HEK293 (cell line): ENCODE measurements around the gene REST.

Source experiments
- CTCF ChIA-PET: fragments of 350-600 bp; formaldehyde crosslinking; extraction: SDS; loops from one replicate; lab custom pipeline; 2021; ENCODE audit warnings: antibody characterized with exemption; lab: Yijun Ruan, JAX
- POLR2A ChIA-PET: fragments of 300-600 bp; formaldehyde crosslinking; extraction: SDS; loops from one replicate; lab custom pipeline; 2020; ENCODE audit warnings: antibody characterized with exemption, inconsistent platforms; lab: Yijun Ruan, JAX
- H3K27ac ChIP-seq: fragments of 200-500 bp; sonication (Bioruptor generic); 2 replicates; pipeline ENCODE4 v1.5.1; 2014; ENCODE audit warnings: low read depth, low read length, control low read depth, inconsistent platforms; ENCODE audit errors: extremely low read depth
- H3K36me3 ChIP-seq, 2 experiments: fragments of 200-500 bp in 1 of 2; sonication (Bioruptor generic) in 1 of 2; 1 replicate in 1 of 2; 2 replicates in 1 of 2; pipeline ENCODE4 v1.5.1; 2014 to 2017; ENCODE audit warnings: inconsistent platforms in 2 of 2, low read length in 2 of 2; ENCODE audit not compliant: control insufficient read depth in 2 of 2, insufficient read depth in 1 of 2
- H3K4me1 ChIP-seq: fragments of 200-500 bp; sonication (Bioruptor generic); 2 replicates; pipeline ENCODE4 v1.5.1; 2014; ENCODE audit warnings: mild to moderate bottlenecking, low read length, inconsistent platforms; ENCODE audit not compliant: control insufficient read depth, insufficient read depth
- H3K4me3 ChIP-seq: 2 replicates; pipeline ENCODE4 v1.5.1; 2011; ENCODE audit warnings: low read depth, mild to moderate bottlenecking, control low read depth, low read length, moderate library complexity
- H3K9me3 ChIP-seq: fragments of 200-500 bp; sonication (Bioruptor generic); 2 replicates; pipeline ENCODE4 v1.5.1; 2014; ENCODE audit warnings: low read depth, low read length, inconsistent platforms; ENCODE audit not compliant: control insufficient read depth, insufficient read depth
- GLI2 ChIP-seq: fragments of 450-650 bp; formaldehyde crosslinking; IDR thresholded peaks from 2 replicates; pipeline ENCODE4; 2017; ENCODE audit warnings: missing biosample characterization, missing genetic modification characterization, low read depth, borderline replicate concordance
- INSM2 ChIP-seq: fragments of 450-650 bp; formaldehyde crosslinking; IDR thresholded peaks from 2 replicates; pipeline ENCODE4 v1.5.1; 2016; ENCODE audit warnings: missing biosample characterization, missing genetic modification characterization
- SALL2 ChIP-seq: fragments of 450-650 bp; formaldehyde crosslinking; IDR thresholded peaks from 2 replicates; pipeline ENCODE4 v1.5.0; 2017; ENCODE audit warnings: missing biosample characterization, mild to moderate bottlenecking, missing genetic modification characterization, borderline replicate concordance
- ZBTB21 ChIP-seq: fragments of 450-650 bp; formaldehyde crosslinking; IDR thresholded peaks from 2 replicates; pipeline ENCODE4 v1.5.1; 2017; ENCODE audit warnings: missing biosample characterization, missing genetic modification characterization
- ZBTB6 ChIP-seq: fragments of 450-650 bp; formaldehyde crosslinking; IDR thresholded peaks from 2 replicates; pipeline ENCODE4 v1.5.1; 2017; ENCODE audit warnings: missing biosample characterization, missing genetic modification characterization
- ZEB2 ChIP-seq: fragments of 450-650 bp; formaldehyde crosslinking; IDR thresholded peaks from 2 replicates; pipeline ENCODE4 v1.5.1; 2016; ENCODE audit warnings: missing biosample characterization, missing genetic modification characterization
- ZFHX2 ChIP-seq: fragments of 450-650 bp; formaldehyde crosslinking; conservative IDR thresholded peaks from 2 replicates; pipeline ENCODE4 v1.5.1; 2016; ENCODE audit warnings: missing biosample characterization, missing genetic modification characterization
- ZNF132 ChIP-seq: fragments of 450-650 bp; formaldehyde crosslinking; IDR thresholded peaks from 2 replicates; pipeline ENCODE4 v1.5.1; 2017; ENCODE audit warnings: missing biosample characterization, missing genetic modification characterization, borderline replicate concordance
- ZNF214 ChIP-seq: fragments of 450-650 bp; formaldehyde crosslinking; IDR thresholded peaks from 2 replicates; pipeline ENCODE4 v1.5.1; 2017; ENCODE audit warnings: missing biosample characterization, mild to moderate bottlenecking, missing genetic modification characterization, borderline replicate concordance
- ZNF280D ChIP-seq: fragments of 450-650 bp; formaldehyde crosslinking; IDR thresholded peaks from 2 replicates; pipeline ENCODE4 v1.5.1; 2016; ENCODE audit warnings: missing biosample characterization, missing genetic modification characterization
- ZNF423 ChIP-seq: fragments of 450-650 bp; formaldehyde crosslinking; IDR thresholded peaks from 2 replicates; pipeline ENCODE4 v1.5.1; 2016; ENCODE audit warnings: missing biosample characterization, missing genetic modification characterization
- ZNF549 ChIP-seq: fragments of 450-650 bp; IDR thresholded peaks from 2 replicates; pipeline ENCODE4 v1.5.1; 2018; ENCODE audit warnings: missing biosample characterization, missing genetic modification characterization, mild to moderate bottlenecking, inconsistent platforms, moderate library complexity
- ZNF621 ChIP-seq: fragments of 450-650 bp; formaldehyde crosslinking; IDR thresholded peaks from 2 replicates; pipeline ENCODE4 v1.5.1; 2017; ENCODE audit warnings: missing biosample characterization, missing genetic modification characterization
- ZNF639 ChIP-seq: fragments of 450-650 bp; formaldehyde crosslinking; IDR thresholded peaks from 2 replicates; pipeline ENCODE4 v1.5.1; 2016; ENCODE audit warnings: missing biosample characterization, missing genetic modification characterization
- ZNF701 ChIP-seq: fragments of 450-650 bp; formaldehyde crosslinking; IDR thresholded peaks from 2 replicates; pipeline ENCODE4 v1.5.1; 2016; ENCODE audit warnings: missing biosample characterization, missing genetic modification characterization
- ZNF776 ChIP-seq: fragments of 450-650 bp; formaldehyde crosslinking; IDR thresholded peaks from 2 replicates; pipeline ENCODE4 v1.5.0; 2017; ENCODE audit warnings: missing biosample characterization, missing genetic modification characterization, borderline replicate concordance
- ZSCAN16 ChIP-seq: fragments of 450-650 bp; formaldehyde crosslinking; IDR thresholded peaks from 2 replicates; pipeline ENCODE4 v1.5.1; 2016; ENCODE audit warnings: missing biosample characterization, missing genetic modification characterization
- ZSCAN18 ChIP-seq: fragments of 450-650 bp; formaldehyde crosslinking; IDR thresholded peaks from 2 replicates; pipeline ENCODE4 v1.5.1; 2016; ENCODE audit warnings: missing biosample characterization, missing genetic modification characterization

The REST gene

GRCh38 chr4:56907489-56908205, at the start of gene REST (continued):
- TF ChIP-seq ZNF280D (tag by site-specific recombination) (no peak), ZBTB6 (no peak), ZNF701 (tag by site-specific recombination) (no peak), GLI2 (no peak)

GRCh38 chr4:56859841-56860240, 47.9 kb upstream of the REST start:
- TF ChIP-seq ZNF132 (tag by site-specific recombination) (no peak), ZEB2 (tag by site-specific recombination) (no peak)
- Histone ChIP-seq H3K4me1 (no peaks in the 10 kb centered on the region), H3K36me3 (no peaks in the 10 kb centered on the region), H3K9me3 (no peaks in the 10 kb centered on the region), H3K27ac (no peak overlapping the region), H3K4me3 (no peak overlapping the region)
- POLR2A ChIA-PET: interaction anchor here (0.5 kb wide), 1 partner anchor 88 kb away, joined by 3 read pairs; no protein-coding TSS in a partner anchor
- CTCF ChIA-PET: no interaction called here

GRCh38 chr4:56860781-56861180, 46.9 kb upstream of the REST start:
- no peak overlapping the region for H3K27ac ChIP-seq
- no peaks in the 10 kb centered on the region for H3K4me1 ChIP-seq
- CTCF ChIA-PET: interaction anchor here (0.6 to 1.5 kb wide), 2 partner anchors 24 to 567 kb away, joined by 3 to 4 read pairs; no protein-coding TSS in a partner anchor
- POLR2A ChIA-PET: interaction anchor here (0.7 kb wide), 1 partner anchor 255 kb away, joined by 3 read pairs; no protein-coding TSS in a partner anchor
- H3K9me3 ChIP-seq: no peaks in the 10 kb centered on the region
- no peak overlapping the region for H3K4me3 ChIP-seq
- TF ChIP-seq ZFHX2 (tag by site-specific recombination): no peak
- TF ChIP-seq ZBTB6: no peak
- no peak for TF ChIP-seq ZNF214 (tag by site-specific recombination)
- TF ChIP-seq ZNF639 (tag by site-specific recombination): no peak
- TF ChIP-seq ZSCAN16 (tag by site-specific recombination): no peak
- no peak for TF ChIP-seq ZNF776 (tag by site-specific recombination)
- TF ChIP-seq SALL2 (tag by site-specific recombination): no peak
- TF ChIP-seq ZNF549 (tag by site-specific recombination): no peak
- TF ChIP-seq ZNF280D (tag by site-specific recombination): no peak
- TF ChIP-seq ZSCAN18 (tag by site-specific recombination): no peak
- no peak for TF ChIP-seq INSM2 (tag by site-specific recombination)
- no peak for TF ChIP-seq ZBTB21 (tag by site-specific recombination)
- no peak for TF ChIP-seq ZNF423
- no peak for TF ChIP-seq ZNF621 (tag by site-specific recombination)
- H3K36me3 ChIP-seq: no peaks in the 10 kb centered on the region
